ENCODE results near the gene DIAPH3.

DNA sequence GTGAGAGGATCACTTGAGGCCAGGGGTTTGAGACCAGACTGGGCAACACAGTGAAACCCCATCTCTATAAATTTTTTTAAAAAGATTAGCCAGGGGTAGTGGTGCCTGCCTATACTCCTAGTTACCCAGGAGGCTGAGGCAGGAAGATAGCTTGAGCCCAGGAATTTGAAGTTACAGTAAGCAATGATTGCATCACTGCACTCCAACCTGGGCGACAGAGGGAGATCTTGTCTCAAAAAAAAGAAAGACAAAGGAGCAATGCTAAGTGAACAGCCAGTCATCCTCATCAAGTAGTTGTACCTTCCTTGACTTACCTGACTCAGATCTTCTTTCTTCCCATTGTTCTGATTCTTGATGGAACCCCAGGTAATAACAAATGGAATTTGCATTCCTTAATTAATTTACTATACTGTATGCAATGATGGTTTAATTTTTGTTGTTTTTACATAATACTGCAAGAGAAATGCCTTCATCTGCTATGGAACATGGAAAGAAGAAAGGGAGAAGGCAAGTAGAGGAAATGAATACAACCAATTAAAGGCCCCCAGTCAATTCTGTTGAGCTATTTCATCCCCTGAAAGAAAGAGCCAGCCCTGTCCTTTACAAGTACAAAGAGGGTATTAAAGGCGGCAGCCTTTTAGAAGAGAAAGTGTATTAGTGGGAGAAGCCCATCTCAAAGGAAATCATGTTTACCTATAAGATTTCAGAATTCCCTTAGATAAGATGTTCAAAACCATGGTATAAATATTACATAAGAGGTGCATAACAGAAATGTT lies 316.7 kb downstream of the DIAPH3 start:
- TF ChIP-seq, protein P1, sequence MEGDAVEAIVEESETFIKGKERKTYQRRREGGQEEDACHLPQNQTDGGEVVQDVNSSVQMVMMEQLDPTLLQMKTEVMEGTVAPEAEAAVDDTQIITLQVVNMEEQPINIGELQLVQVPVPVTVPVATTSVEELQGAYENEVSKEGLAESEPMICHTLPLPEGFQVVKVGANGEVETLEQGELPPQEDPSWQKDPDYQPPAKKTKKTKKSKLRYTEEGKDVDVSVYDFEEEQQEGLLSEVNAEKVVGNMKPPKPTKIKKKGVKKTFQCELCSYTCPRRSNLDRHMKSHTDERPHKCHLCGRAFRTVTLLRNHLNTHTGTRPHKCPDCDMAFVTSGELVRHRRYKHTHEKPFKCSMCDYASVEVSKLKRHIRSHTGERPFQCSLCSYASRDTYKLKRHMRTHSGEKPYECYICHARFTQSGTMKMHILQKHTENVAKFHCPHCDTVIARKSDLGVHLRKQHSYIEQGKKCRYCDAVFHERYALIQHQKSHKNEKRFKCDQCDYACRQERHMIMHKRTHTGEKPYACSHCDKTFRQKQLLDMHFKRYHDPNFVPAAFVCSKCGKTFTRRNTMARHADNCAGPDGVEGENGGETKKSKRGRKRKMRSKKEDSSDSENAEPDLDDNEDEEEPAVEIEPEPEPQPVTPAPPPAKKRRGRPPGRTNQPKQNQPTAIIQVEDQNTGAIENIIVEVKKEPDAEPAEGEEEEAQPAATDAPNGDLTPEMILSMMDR (IDR thresholded peaks at IDR 0.05): no peak
- TF ChIP-seq, protein P2, sequence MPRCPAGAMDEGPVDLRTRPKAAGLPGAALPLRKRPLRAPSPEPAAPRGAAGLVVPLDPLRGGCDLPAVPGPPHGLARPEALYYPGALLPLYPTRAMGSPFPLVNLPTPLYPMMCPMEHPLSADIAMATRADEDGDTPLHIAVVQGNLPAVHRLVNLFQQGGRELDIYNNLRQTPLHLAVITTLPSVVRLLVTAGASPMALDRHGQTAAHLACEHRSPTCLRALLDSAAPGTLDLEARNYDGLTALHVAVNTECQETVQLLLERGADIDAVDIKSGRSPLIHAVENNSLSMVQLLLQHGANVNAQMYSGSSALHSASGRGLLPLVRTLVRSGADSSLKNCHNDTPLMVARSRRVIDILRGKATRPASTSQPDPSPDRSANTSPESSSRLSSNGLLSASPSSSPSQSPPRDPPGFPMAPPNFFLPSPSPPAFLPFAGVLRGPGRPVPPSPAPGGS (IDR thresholded peaks at IDR 0.05): no peak
- TF ChIP-seq HDAC2 (IDR thresholded peaks at IDR 0.05) (no peak), EHMT2 (IDR thresholded peaks at IDR 0.05; ENCODE audit: low read depth) (no peak), POLR2A (IDR thresholded peaks at IDR 0.05; ENCODE audit: low read length) (no peak), CHD4 (IDR thresholded peaks at IDR 0.05; ENCODE audit: borderline replicate concordance) (no peak), EP300 (IDR thresholded peaks at IDR 0.05) (no peak), MAFK (IDR thresholded peaks at IDR 0.05; ENCODE audit: partially characterized antibody) (no peak), JUN (IDR thresholded peaks at IDR 0.05) (no peak)
- TF ChIP-seq, protein P3, sequence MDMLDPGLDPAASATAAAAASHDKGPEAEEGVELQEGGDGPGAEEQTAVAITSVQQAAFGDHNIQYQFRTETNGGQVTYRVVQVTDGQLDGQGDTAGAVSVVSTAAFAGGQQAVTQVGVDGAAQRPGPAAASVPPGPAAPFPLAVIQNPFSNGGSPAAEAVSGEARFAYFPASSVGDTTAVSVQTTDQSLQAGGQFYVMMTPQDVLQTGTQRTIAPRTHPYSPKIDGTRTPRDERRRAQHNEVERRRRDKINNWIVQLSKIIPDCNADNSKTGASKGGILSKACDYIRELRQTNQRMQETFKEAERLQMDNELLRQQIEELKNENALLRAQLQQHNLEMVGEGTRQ (IDR thresholded peaks at IDR 0.05): no peak
- TF ChIP-seq, protein P4, sequence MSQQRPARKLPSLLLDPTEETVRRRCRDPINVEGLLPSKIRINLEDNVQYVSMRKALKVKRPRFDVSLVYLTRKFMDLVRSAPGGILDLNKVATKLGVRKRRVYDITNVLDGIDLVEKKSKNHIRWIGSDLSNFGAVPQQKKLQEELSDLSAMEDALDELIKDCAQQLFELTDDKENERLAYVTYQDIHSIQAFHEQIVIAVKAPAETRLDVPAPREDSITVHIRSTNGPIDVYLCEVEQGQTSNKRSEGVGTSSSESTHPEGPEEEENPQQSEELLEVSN (IDR thresholded peaks at IDR 0.05; ENCODE audit: borderline replicate concordance, low read depth): no peak
- TF ChIP-seq, protein P5, sequence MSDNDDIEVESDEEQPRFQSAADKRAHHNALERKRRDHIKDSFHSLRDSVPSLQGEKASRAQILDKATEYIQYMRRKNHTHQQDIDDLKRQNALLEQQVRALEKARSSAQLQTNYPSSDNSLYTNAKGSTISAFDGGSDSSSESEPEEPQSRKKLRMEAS (IDR thresholded peaks at IDR 0.05): no peak
- TF ChIP-seq, protein P6, sequence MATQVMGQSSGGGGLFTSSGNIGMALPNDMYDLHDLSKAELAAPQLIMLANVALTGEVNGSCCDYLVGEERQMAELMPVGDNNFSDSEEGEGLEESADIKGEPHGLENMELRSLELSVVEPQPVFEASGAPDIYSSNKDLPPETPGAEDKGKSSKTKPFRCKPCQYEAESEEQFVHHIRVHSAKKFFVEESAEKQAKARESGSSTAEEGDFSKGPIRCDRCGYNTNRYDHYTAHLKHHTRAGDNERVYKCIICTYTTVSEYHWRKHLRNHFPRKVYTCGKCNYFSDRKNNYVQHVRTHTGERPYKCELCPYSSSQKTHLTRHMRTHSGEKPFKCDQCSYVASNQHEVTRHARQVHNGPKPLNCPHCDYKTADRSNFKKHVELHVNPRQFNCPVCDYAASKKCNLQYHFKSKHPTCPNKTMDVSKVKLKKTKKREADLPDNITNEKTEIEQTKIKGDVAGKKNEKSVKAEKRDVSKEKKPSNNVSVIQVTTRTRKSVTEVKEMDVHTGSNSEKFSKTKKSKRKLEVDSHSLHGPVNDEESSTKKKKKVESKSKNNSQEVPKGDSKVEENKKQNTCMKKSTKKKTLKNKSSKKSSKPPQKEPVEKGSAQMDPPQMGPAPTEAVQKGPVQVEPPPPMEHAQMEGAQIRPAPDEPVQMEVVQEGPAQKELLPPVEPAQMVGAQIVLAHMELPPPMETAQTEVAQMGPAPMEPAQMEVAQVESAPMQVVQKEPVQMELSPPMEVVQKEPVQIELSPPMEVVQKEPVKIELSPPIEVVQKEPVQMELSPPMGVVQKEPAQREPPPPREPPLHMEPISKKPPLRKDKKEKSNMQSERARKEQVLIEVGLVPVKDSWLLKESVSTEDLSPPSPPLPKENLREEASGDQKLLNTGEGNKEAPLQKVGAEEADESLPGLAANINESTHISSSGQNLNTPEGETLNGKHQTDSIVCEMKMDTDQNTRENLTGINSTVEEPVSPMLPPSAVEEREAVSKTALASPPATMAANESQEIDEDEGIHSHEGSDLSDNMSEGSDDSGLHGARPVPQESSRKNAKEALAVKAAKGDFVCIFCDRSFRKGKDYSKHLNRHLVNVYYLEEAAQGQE (IDR thresholded peaks at IDR 0.05): no peak
- TF ChIP-seq, protein P7, sequence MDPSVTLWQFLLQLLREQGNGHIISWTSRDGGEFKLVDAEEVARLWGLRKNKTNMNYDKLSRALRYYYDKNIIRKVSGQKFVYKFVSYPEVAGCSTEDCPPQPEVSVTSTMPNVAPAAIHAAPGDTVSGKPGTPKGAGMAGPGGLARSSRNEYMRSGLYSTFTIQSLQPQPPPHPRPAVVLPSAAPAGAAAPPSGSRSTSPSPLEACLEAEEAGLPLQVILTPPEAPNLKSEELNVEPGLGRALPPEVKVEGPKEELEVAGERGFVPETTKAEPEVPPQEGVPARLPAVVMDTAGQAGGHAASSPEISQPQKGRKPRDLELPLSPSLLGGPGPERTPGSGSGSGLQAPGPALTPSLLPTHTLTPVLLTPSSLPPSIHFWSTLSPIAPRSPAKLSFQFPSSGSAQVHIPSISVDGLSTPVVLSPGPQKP (IDR thresholded peaks at IDR 0.05; ENCODE audit: low read depth, low read length): no peak
